Measurements from ENCODE around the gene TEK.
"Not testable (repeated sequence)": the region's sequence is repeated elsewhere in the genome, so short reads cannot be mapped to it uniquely, and the experiment has no call there.

The TEK gene

GRCh38 chr9:27210588-27210987 lies 101.6 kb downstream of the TEK start:
- Mint-ChIP-seq H3K4me1 (no peaks in the 10 kb centered on the region), H3K27me3 (peaks cover 13% of the 10 kb centered on the region), H3K27ac (ENCODE audit: low read depth) (no peak overlapping the region), H3K36me3 (ENCODE audit: insufficient read depth) (no peaks in the 10 kb centered on the region), H3K9me3 (no peaks in the 10 kb centered on the region), H3K4me3 (no peak overlapping the region)
- ATAC-seq (replicated peaks; ENCODE audit: extremely low read depth, poor library complexity, severe bottlenecking) (no peak), DNase-seq (ENCODE audit: low spot score in 2 of 2) (no peak)

GRCh38 chr9:27212191-27212590 lies 103.2 kb downstream of the TEK start:
- Mint-ChIP-seq H3K9me3 (no peaks in the 10 kb centered on the region), H3K36me3 (ENCODE audit: insufficient read depth) (no peaks in the 10 kb centered on the region), H3K27ac (ENCODE audit: low read depth) (no peak overlapping the region), H3K27me3 (peaks cover 13% of the 10 kb centered on the region), H3K4me3 (no peak overlapping the region), H3K4me1 (no peaks in the 10 kb centered on the region)
- ATAC-seq (replicated peaks; ENCODE audit: extremely low read depth, poor library complexity, severe bottlenecking) (no peak), DNase-seq (ENCODE audit: low spot score in 2 of 2) (no peak)

DNA sequence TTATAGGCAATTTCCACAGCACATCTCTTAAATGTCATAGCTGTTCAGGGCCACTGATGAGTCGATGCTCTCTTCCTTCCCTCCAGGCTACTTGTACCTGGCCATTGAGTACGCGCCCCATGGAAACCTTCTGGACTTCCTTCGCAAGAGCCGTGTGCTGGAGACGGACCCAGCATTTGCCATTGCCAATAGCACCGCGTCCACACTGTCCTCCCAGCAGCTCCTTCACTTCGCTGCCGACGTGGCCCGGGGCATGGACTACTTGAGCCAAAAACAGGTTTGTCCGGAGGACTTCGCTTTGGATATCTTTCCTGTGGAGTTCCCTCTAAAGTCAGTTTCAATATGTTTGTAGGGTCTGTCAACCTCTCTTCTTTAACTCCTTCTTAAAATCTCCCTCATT lies 103.6 kb downstream of the TEK start:
- DNase-seq (ENCODE audit: low spot score in 2 of 2) (no peak), ATAC-seq (replicated peaks; ENCODE audit: extremely low read depth, poor library complexity, severe bottlenecking) (no peak)
- H3K4me3 Mint-ChIP-seq, result no peak overlapping the region
- peaks cover 13% of the 10 kb centered on the region for H3K27me3 Mint-ChIP-seq
- H3K9me3 Mint-ChIP-seq, result no peaks in the 10 kb centered on the region
- H3K27ac Mint-ChIP-seq (ENCODE audit: low read depth), result no peak overlapping the region
- H3K36me3 Mint-ChIP-seq (ENCODE audit: insufficient read depth), result no peaks in the 10 kb centered on the region
- no peaks in the 10 kb centered on the region for H3K4me1 Mint-ChIP-seq

GRCh38 chr9:27227192-27227591 lies 118.2 kb downstream of the TEK start:
- DNase-seq (ENCODE audit: low spot score in 2 of 2) (no peak), ATAC-seq (replicated peaks; ENCODE audit: extremely low read depth, poor library complexity, severe bottlenecking) (no peak)
- Mint-ChIP-seq H3K27me3 (no peaks in the 10 kb centered on the region), H3K4me3 (no peak overlapping the region), H3K9me3 (peaks cover 4% of the 10 kb centered on the region), H3K4me1 (no peaks in the 10 kb centered on the region), H3K36me3 (ENCODE audit: insufficient read depth) (peaks cover 2% of the 10 kb centered on the region), H3K27ac (ENCODE audit: low read depth) (no peak overlapping the region)

DNA sequence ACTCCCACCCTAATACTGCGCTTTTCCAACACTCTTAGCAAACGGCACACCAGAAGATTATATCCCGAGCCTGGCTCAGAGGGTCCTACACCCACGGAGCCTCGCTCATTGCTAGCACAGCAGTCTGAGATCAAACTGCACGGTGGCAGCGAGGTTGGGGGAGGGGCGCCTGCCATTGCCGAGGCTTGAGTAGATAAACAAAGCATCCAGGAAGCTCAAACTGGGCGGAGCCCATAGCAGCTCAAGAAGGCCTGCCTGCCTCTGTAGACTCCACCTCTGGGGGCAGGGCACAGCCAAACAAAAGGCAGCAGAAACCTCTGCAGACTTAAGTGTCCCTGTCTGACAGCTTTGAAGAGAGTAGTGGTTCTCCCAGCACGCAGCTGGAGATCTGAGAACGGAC lies 130.6 kb downstream of the TEK start:
- not testable (repeated sequence) for H3K9me3 Mint-ChIP-seq; H3K27ac Mint-ChIP-seq (ENCODE audit: low read depth); H3K27me3 Mint-ChIP-seq; DNase-seq (ENCODE audit: low spot score in 2 of 2); H3K4me3 Mint-ChIP-seq; H3K4me1 Mint-ChIP-seq; H3K36me3 Mint-ChIP-seq (ENCODE audit: insufficient read depth); ATAC-seq (replicated peaks; ENCODE audit: extremely low read depth, poor library complexity, severe bottlenecking)

DNA sequence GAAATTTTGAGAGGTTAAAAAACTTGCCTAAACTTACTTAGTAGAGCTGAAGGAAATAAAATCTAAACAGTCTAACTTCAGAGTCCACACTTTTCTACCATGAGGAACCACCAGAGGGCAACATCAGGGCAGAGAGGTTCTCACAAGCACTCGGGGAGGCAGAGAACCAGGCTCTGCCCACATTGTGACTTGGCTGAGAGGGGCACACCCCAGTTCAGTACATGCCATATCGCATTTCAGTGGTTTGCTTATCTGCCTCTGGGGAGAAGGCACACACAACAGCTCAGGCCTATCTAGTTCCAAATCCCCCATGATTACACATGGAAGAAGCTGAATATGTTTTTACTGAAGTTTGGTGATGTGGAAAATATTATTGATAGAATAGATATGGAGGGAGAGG lies 138.7 kb downstream of the TEK start:
- Mint-ChIP-seq H3K36me3 (ENCODE audit: insufficient read depth) (no peaks in the 10 kb centered on the region), H3K27me3 (peaks cover 19% of the 10 kb centered on the region), H3K4me1 (no peaks in the 10 kb centered on the region), H3K27ac (ENCODE audit: low read depth) (no peak overlapping the region), H3K9me3 (no peaks in the 10 kb centered on the region), H3K4me3 (no peak overlapping the region)
- no peak for ATAC-seq (replicated peaks; ENCODE audit: extremely low read depth, poor library complexity, severe bottlenecking)
- no peak for DNase-seq (ENCODE audit: low spot score in 2 of 2)

GRCh38 chr9:27248702-27249101 lies 139.7 kb downstream of the TEK start:
- Mint-ChIP-seq H3K9me3 (no peaks in the 10 kb centered on the region), H3K4me3 (no peak overlapping the region), H3K27ac (ENCODE audit: low read depth) (no peak overlapping the region), H3K27me3 (peaks cover 19% of the 10 kb centered on the region), H3K36me3 (ENCODE audit: insufficient read depth) (no peaks in the 10 kb centered on the region), H3K4me1 (no peaks in the 10 kb centered on the region)
- DNase-seq (ENCODE audit: low spot score in 2 of 2) (no peak), ATAC-seq (replicated peaks; ENCODE audit: extremely low read depth, poor library complexity, severe bottlenecking) (no peak)

DNA sequence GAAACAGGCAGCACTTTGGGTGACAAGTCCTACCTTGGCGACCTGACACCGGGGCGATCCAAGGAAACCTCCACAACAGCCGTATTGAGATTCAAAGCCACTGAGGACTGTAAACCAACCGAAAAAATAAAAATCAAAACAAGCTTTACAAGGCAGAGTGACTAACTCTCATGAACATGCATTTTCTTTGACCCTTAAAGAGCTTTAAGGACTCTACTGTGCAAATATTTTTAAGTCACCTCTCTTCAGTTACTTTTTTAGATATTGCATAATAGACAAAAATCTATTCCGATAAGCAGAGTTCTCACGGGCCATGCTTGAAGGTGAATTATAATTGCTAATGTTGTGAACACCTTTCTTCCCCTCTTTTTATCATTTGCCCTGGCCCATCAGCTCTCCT lies 149.6 kb downstream of the TEK start:
- no peaks in the 10 kb centered on the region for H3K9me3 Mint-ChIP-seq
- DNase-seq (ENCODE audit: low spot score in 2 of 2) (no peak), ATAC-seq (replicated peaks; ENCODE audit: extremely low read depth, poor library complexity, severe bottlenecking) (no peak)
- no peaks in the 10 kb centered on the region for H3K36me3 Mint-ChIP-seq (ENCODE audit: insufficient read depth)
- no peak overlapping the region for H3K4me3 Mint-ChIP-seq
- H3K4me1 Mint-ChIP-seq, result no peaks in the 10 kb centered on the region
- H3K27me3 Mint-ChIP-seq, result no peaks in the 10 kb centered on the region
- no peak overlapping the region for H3K27ac Mint-ChIP-seq (ENCODE audit: low read depth)

GRCh38 chr9:27260789-27261516 lies 151.9 kb downstream of the TEK start:
- ATAC-seq (replicated peaks; ENCODE audit: extremely low read depth, poor library complexity, severe bottlenecking) (no peak), DNase-seq (ENCODE audit: low spot score in 2 of 2) (no peak)
- no peaks in the 10 kb centered on the region for H3K9me3 Mint-ChIP-seq
- H3K27ac Mint-ChIP-seq (ENCODE audit: low read depth), result no peak overlapping the region
- no peaks in the 10 kb centered on the region for H3K36me3 Mint-ChIP-seq (ENCODE audit: insufficient read depth)
- no peaks in the 10 kb centered on the region for H3K4me1 Mint-ChIP-seq
- no peak overlapping the region for H3K4me3 Mint-ChIP-seq
- no peaks in the 10 kb centered on the region for H3K27me3 Mint-ChIP-seq

- no peaks in the 10 kb centered on the region for H3K4me1 Mint-ChIP-seq
- ATAC-seq (replicated peaks; ENCODE audit: extremely low read depth, poor library complexity, severe bottlenecking) (no peak), DNase-seq (ENCODE audit: low spot score in 2 of 2) (no peak)
- no peak overlapping the region for H3K27ac Mint-ChIP-seq (ENCODE audit: low read depth)
- no peaks in the 10 kb centered on the region for H3K36me3 Mint-ChIP-seq (ENCODE audit: insufficient read depth)
- no peaks in the 10 kb centered on the region for H3K27me3 Mint-ChIP-seq
- no peak overlapping the region for H3K4me3 Mint-ChIP-seq
- H3K9me3 Mint-ChIP-seq, result no peaks in the 10 kb centered on the region
These were observed 152.6 kb downstream of the TEK start for GRCh38 chr9:27261517-27262211.

DNA sequence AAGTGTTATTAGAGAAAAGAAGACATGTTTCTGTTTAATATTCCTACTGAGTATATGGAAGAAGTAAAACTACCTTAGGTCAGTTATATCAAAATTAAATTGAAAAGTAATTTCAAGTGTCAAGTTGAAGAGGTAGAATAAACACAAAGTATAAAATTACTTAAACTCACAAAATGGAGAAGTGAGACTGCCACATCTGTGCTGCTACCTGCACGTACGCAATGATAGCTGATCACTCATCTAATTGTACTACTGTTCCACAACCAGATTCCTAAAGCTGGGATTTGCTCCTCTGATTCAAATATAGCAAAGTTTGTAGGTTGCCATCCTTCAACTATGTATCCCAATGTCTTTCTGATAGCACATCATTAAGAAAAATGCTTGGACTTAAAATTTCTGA lies 163.1 kb downstream of the TEK start:
- H3K4me3 Mint-ChIP-seq, result no peak overlapping the region
- no peaks in the 10 kb centered on the region for H3K9me3 Mint-ChIP-seq
- H3K36me3 Mint-ChIP-seq (ENCODE audit: insufficient read depth), result no peaks in the 10 kb centered on the region
- no peaks in the 10 kb centered on the region for H3K27me3 Mint-ChIP-seq
- ATAC-seq (replicated peaks; ENCODE audit: extremely low read depth, poor library complexity, severe bottlenecking) (no peak), DNase-seq (ENCODE audit: low spot score in 2 of 2) (no peak)
- no peak overlapping the region for H3K27ac Mint-ChIP-seq (ENCODE audit: low read depth)
- peaks cover 4% of the 10 kb centered on the region for H3K4me1 Mint-ChIP-seq

DNA sequence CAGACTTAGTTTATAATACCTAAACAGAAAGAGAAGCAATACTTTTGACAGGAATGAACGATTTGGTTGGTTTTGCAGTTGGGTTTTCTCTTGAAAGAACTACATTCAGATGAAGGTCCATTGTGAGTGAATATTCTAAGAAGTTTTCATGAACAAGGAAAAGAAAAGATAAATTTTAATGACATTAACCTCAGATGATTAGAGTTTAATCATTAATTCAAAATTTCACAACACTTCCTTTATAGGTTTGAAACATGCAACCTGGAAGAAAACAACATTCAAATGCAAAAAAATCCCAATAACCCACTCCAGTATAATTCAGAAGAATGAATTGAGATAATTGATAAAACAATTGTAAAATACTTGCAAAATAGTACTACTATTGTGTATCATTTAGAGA lies 164.2 kb downstream of the TEK start:
- no peaks in the 10 kb centered on the region for H3K36me3 Mint-ChIP-seq (ENCODE audit: insufficient read depth)
- no peaks in the 10 kb centered on the region for H3K9me3 Mint-ChIP-seq
- peaks cover 4% of the 10 kb centered on the region for H3K4me1 Mint-ChIP-seq
- H3K4me3 Mint-ChIP-seq, result no peak overlapping the region
- no peak for ATAC-seq (replicated peaks; ENCODE audit: extremely low read depth, poor library complexity, severe bottlenecking)
- no peaks in the 10 kb centered on the region for H3K27me3 Mint-ChIP-seq
- H3K27ac Mint-ChIP-seq (ENCODE audit: low read depth), result no peak overlapping the region
- DNase-seq (ENCODE audit: low spot score in 2 of 2), result no peak

GRCh38 chr9:27276193-27277030 lies 167.4 kb downstream of the TEK start:
- Mint-ChIP-seq H3K9me3 (no peaks in the 10 kb centered on the region), H3K27me3 (no peaks in the 10 kb centered on the region), H3K36me3 (ENCODE audit: insufficient read depth) (no peaks in the 10 kb centered on the region), H3K4me3 (no peak overlapping the region), H3K27ac (ENCODE audit: low read depth) (no peak overlapping the region), H3K4me1 (peaks cover 4% of the 10 kb centered on the region)
- ATAC-seq (replicated peaks; ENCODE audit: extremely low read depth, poor library complexity, severe bottlenecking), result peak; percentile 19
- DNase-seq (ENCODE audit: low spot score in 2 of 2), result no peak

Data from central memory CD8-positive, alpha-beta T cell (primary cell).